ENCODE measurements around the gene BCLAF1.
"Not testable (repeated sequence)": the region's sequence is repeated elsewhere in the genome, so short reads cannot be mapped to it uniquely, and the experiment has no call there.

BCLAF1 gene

DNA sequence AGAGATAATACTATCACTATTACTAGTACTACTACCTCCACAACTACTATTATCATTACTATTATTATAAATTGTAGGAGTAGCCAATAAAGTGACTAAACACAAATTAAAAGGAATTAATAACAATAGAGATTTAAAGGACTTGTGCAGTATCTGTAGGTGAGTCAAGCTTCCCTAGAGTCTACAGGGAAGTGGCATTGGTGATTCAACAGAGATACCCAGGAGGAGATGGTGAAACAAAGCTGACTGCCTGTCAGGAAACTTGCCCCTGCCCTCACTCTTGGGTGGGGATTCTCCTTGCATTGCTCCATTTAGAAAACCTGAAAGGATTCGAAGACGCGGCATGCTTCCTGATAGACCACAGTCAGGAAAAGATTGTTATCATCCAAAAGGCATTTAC is 23.3 kb upstream of the BCLAF1 start:
- in situ Hi-C loops (cut with HindIII; ENCODE audit: low sequenced_read_pairs) = no loop called here

DNA sequence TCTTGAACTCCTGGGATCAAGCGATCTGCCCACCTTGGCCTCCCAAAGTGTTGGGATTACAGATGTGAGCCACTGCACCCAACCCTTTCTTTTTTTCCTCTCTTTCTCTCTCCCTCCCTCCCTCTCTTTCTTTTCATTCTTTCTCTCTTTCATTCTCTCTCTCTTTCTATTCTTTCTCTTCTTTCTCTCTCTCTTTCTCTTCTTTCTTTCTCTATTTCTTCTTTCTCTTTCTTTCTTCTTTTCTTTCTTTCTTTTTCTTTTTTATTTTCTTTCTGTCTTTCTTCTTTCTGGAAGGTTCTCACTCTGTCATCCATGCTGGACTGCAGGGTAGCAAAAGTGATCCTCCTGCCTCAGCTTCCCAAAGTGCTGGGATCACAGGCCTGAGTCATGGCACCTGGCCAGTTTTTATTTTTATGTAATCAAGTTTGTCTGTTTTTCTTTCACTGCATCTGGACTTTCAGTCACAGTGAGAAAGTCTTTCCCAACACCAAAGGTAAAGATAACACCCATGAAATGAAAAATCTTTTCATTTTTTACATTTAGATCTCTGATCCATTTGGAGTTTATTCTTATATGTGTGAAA is 20.2 kb upstream of the BCLAF1 start:
- in situ Hi-C loops (cut with HindIII; ENCODE audit: low sequenced_read_pairs) = no loop called here

DNA sequence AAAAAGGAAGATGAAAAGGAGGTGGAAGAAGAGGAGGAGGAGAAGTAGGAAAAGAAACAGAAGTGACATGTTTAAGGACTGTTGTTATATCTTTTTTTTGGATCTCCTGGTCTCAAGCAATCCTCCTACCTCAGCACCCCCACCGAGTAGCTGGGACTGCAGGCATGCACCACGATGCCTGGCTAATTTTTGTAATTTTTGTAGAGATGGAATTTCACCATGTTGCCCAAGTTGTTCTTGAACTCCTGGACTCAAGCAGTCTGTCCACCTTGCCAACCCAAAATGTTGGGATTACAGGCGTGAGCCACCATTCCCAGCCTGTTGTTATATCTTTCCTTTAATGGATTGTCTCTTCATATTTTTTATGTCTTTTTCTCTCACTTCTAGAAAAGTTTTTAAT is 19.5 kb upstream of the BCLAF1 start:
- in situ Hi-C loops (cut with HindIII; ENCODE audit: low sequenced_read_pairs) = no loop called here

DNA sequence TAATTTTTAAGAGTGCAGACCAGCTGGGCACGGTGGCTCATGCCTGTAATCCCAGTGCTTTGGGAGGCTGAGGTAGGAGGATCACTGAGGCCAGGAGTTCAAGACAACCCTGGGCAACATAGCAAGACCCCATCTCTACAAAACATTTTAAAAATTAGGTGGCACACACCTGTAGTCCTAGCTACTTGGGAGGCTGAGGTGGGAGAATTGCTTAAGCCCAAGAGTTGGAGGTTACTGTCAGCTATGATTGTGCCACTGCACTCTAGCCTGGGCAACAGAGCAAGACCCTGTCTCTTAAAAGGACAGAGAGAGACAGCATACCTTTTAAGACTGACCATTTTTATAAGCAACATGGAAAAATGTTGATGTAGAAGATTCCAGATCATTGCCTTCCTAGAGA is 18.8 kb upstream of the BCLAF1 start:
- in situ Hi-C loops (cut with HindIII; ENCODE audit: low sequenced_read_pairs) = not testable (repeated sequence)

DNA sequence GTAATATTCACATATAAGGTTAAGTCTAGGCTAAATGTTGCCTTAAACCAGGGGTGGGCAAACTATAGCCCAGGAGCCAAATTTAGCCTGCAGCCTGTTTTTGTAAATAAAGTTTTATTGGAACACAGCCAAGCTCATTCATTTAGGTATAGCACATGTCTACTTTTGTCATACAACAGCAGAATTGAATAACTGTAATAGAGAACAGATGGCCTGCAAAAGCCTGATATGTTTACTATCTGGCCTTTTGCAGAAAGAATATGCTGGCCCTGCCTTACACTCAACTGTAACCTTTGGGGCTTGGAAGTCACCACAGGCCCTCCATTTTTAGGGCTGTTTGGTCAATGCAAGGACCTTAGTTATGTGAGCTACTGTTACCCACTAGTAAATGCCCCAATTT is 17.7 kb upstream of the BCLAF1 start:
- in situ Hi-C loops (cut with HindIII; ENCODE audit: low sequenced_read_pairs) = no loop called here

DNA sequence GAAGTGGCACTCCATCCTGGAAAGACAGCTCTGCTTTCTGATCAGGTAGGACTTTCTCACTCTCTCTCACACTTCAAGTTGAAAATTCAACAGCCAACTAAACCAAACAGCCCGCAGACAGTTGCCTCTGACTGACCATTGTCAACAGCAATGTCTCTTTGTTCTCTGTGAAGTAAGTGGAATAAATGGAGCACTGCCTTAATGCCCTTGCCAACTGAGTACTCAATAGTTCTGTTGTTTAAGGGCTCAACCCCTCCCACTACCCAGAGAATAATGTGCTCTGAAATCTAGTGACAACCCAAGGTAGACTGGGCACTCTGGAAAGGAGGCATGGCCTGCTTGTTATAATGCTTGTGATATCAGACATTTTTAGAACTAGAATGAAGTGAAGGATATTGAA is 16.8 kb upstream of the BCLAF1 start:
- in situ Hi-C loops (cut with HindIII; ENCODE audit: low sequenced_read_pairs) = no loop called here

DNA sequence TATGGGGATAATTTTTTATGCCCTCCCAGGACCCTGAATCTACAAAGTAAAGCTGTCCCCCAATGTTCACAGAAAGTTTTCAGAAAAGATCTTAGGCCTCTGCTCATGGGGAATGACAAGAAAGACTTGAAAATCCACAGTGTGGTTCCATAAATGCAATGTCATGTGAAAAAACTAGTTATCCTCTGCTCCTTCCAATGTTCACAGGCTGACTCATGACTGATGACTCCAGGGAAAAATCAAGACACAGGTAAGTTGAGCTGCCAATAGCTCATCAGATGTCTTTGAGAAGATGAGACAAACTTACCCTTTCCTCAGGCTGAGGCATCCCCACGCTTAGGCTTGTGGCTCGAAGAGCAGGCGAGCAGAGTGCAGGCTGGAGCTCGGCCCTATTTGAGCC is 14.8 kb upstream of the BCLAF1 start:
- in situ Hi-C loops (cut with HindIII; ENCODE audit: low sequenced_read_pairs) = no loop called here

DNA sequence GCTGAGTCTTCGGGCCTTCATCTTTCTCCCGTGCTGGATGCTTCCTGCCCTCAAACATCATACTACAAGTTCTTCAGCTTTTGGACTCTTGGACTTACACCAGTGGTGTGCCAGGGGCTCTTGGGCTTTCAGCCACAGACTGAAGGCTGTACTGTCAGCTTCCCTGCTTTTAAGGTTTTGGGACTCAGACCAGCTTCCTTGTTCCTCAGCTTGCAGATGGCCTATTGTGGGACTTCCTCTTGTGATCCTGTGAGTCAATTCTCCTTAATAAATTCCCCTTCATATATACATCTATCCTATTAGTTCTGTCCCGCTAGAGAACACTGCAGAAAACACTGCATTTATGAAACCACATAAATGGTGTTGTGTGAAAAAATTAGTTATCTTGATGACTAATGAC is 13.9 kb upstream of the BCLAF1 start:
- in situ Hi-C loops (cut with HindIII; ENCODE audit: low sequenced_read_pairs) = no loop called here

DNA sequence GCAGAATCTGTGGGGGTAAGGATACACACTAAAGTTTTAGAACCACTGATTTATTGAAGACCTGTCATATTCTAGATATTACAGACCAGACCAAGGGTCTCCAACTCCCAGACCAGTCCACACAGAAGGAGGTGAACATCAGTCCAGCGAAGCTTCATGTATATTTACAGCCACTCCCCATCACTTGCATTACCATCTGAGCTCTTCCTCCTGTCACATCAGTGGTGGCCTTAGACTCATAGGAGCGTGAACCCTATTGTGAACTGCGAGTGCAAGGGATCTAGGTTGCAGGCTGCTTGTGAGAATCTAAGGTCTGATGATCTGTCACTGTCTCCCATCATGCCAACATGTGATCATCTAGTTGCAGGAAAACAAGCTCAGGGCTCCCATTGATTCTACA is 5.0 kb upstream of the BCLAF1 start:
- in situ Hi-C loops (cut with HindIII; ENCODE audit: low sequenced_read_pairs) = no loop called here

DNA sequence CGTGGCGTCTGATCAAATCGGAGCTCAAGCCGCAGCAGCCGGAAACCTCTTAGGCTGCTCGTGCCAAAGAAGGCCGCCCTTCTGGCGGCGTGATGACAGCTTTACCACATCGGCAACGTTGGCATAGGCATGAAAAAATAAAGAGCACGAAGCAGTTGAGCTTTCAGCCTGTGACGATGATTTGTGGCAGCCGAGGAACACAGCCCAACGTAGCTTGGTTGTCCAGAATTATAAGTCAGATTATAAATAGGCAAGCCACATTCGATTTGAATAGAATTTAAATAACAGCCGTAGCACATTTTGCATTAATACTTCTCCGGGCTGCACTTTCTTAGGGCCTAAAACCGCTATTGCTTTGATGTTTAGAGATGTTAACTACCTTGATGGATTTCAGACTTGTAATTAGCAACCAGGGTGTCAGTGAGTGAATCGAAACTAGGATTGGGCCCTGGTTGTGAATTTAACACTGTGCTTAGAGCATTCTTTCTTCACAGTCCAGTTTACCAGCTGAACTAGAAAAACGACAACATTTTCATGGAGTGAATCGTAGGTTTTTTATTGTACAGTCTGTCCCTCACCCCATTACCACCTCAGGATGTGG is 864 bp upstream of the BCLAF1 start:
- in situ Hi-C loops (cut with HindIII; ENCODE audit: low sequenced_read_pairs) = no loop called here

DNA sequence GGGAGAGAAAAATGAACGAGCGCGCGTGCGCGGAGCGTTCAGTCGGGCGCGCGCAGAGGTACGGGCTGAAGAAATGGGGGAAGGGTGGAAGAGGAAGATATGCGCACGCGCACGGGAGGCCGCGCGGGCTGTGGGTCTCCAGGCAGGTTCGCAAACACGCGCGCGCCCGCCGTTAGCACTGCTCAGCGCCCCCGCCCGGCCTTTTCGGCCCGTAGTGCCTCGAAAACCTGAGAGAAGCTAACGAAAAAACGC is 393 bp downstream of the BCLAF1 start:
- in situ Hi-C loops (cut with HindIII; ENCODE audit: low sequenced_read_pairs) = no loop called here

DNA sequence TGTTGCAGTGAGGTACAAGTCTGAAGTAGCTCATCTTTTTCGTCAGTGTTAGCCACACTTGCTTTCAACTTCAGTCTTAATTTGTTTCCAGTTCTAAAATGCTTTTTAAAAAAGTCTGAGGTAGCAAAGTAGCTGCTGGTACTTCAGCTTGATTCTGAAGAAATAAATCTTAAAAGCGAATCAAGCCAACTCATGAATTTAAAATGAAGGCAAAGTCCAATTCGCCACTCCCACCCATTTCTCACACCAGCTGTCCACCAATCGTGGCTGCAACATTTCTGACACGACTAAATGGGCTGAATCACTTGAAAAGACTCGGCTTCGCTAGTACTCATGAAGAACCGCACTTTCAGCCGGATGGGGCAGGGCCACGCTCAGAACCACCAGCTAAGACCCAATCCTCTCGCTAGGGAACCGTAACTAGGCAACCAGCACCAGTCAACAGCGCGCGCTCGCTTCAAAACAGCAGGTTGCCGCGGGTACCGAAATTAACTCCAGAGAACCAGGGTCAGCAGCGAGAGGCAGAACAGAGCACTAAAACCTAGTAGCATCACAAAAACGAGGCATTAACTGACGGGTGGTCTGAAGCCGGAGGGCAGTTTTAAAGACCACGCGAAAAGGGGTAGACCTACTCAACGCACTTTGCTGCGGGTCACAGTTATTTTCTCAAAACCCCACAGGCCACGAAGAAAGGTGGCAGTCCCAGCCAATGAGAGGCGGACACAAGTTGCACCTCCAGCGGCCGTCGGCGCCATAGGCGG is 900 bp downstream of the BCLAF1 start:
- in situ Hi-C loops (cut with HindIII; ENCODE audit: low sequenced_read_pairs) = no loop called here

DNA sequence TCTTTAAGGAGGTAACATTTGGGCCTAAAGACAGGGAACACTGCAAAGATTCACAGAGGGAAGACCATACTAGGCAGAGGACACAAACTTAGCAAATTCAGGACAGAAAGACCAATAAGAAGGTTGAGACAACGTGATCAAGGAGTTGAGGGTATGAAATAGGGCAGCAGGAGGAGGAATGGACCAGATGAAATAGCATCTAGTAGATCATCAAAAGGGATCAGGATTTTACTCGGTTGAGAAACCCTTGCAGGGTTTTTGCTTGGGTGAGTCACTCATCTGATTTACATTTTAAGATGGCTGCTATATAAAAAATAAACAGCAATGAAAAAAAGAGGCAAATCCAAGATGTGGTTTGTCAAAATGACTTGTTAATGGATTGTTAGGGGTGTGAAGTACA is 4.7 kb downstream of the BCLAF1 start:
- in situ Hi-C loops (cut with HindIII; ENCODE audit: low sequenced_read_pairs) = no loop called here

DNA sequence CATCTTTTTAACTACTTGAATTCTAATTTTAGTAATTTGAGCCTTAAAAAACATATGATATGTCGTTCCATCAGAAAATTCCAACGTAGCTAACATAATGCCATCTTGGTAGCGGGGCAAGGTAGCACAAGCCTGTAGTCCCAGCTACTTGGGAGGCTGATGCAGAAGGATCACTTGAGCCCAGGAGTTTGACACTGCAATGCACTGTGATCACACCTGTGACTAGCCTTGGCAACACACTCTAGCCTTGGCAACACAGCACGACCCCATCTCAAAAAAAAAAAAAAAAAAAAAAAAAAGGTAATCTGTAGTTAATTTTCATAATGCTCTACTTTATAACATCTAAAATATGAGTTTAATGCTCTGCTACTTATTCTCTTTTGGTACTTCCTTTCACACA is 6.7 kb downstream of the BCLAF1 start:
- in situ Hi-C loops (cut with HindIII; ENCODE audit: low sequenced_read_pairs) = no loop called here

DNA sequence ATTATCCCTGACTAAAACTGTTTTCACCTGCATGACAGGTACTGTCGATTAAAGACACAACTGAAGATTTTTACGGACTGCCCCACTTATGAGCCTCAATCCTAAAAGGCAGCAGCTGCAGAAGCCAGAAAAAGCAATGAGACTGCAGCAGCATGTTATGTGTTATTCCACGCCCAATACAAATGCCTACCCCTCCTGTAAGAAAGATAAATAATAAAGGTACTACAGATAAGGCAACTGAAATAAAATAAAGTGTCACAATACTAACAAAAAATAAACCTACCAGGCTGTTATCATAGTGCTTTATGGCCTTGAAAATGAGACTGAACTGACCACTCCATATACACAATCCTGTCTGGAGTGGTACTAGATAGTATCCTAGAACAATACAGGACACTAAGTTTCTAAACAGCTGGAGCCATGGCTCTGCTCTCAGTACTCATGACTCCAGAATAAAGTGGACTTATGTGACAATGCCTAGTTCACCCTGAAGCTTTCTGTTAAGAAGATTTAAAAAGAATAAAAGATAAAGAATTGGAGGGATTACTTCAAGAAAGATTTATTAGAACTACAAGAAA is 9.5 kb downstream of the BCLAF1 start:
- in situ Hi-C loops (cut with HindIII; ENCODE audit: low sequenced_read_pairs) = no loop called here

DNA sequence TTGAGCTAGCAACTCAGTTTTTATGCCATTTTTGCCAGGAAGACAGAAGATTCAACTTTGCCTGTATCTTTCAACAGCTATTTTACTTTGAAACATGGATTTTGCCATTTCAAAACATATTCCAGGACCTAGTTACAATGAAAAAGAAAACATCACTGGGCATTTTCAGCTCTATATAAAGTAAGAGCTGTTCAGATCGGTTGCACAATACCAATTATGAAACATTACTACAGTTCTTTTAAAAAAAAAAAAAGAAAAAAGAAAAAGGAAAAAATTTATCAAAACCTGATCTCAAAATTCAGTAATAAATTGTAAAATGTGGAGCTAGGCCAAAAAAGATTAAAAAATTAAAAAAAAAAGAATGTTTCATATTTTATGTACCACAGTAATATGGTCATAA is 15.6 kb downstream of the BCLAF1 start:
- in situ Hi-C loops (cut with HindIII; ENCODE audit: low sequenced_read_pairs) = no loop called here

DNA sequence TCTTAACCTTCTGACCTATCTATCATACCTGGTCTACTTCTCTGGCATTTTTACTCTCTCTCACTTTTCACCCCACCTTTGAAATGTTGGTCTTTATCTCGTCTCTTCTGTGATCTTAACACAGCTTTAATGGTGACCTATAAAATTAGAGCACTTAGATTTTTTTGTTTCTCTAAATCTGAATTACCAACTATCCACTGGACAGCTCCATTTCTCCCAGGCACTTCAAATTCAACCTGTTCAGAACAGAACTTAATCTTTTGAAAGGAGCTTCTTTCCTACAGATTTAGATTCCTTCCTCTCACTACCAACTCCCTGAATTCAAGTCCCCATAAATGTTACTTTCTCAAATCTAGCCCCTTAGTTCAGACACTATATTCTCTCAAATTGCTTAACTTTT is 24.5 kb downstream of the BCLAF1 start:
- in situ Hi-C loops (cut with HindIII; ENCODE audit: low sequenced_read_pairs) = no loop called here

DNA sequence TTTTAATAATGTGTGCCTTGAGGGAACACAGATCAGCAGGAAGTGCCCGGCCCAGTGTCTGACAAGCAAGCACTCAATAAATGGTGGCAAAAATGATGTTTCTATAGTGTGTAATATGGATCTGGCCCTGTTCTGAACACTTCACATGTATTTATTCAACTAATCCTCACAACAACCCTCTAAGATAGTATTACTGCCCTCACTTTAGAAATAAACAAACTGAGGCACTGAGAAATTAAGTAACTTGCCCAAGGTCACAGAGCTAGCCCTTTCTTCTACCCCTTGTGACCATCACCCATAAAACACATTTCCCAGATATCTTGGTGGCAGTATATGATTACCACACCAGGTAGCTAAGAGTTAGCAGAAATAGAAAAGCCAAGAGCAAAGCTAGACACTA is 26.7 kb downstream of the BCLAF1 start:
- in situ Hi-C loops (cut with HindIII; ENCODE audit: low sequenced_read_pairs) = no loop called here

DNA sequence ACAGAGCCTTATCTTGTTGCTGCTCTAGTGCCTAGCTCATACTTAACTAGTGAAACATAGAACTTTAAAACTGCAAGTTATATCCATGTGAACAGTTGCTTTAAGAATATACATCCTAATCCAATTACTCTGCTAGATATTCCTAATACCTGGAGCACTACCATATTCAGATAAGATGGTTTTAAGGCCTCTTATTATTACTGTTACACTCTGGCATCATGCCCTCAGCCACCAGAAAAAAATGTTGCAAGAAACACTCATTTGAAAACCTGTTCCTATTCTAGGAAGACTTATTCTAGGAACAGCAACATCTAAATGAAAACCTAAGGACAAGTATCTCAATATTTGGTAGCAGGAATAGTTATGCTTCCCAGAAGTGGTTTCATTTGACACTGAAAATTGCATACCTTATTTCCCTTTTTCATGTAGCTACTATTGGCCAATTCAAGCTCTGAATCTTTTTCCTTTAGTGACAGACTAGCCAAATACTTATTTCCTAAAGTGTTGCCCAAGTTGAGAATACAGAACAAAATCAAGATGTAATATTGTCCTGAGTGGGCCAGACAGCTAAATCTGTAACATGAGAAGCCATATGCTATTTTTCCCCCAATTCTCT is 34.7 kb downstream of the BCLAF1 start:
- in situ Hi-C loops (cut with HindIII; ENCODE audit: low sequenced_read_pairs) = no loop called here

DNA sequence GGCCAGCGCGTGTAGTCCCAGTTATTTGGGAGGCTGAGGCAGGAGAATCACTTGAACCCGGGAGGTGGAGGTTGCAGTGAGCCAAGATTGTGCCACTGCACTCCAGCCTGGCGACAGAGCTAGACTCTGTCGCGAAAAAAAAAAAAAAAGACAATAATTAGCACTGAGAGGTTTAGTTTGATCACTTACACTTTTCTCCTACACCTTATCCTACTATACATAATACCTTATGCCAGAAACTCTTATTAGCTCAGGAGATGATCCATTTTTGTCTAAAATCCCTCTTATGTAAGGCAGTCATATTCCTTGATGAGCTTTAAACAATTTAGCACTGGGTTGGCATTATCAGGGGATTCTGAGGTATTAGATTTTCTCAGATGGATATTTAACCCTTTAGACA is 35.9 kb downstream of the BCLAF1 start:
- in situ Hi-C loops (cut with HindIII; ENCODE audit: low sequenced_read_pairs) = no loop called here

DNA sequence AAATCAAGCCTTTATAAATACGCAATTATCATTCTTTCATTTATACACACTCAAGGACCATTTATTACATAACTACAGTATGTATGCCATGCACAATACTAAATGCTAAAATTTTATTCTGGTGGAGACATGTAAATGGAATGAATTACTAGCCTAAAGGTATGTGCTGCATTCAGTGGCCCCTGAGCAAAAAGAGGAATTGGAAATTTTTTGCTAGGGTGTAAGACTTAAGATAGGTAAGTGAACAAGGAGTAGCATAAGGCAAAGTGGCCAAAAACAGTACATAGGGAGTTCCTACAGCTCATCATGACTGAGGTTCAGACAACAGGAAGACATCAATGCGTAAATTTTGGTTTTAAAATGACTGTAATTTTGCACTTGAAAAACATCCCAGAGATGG is 37.2 kb downstream of the BCLAF1 start:
- in situ Hi-C loops (cut with HindIII; ENCODE audit: low sequenced_read_pairs) = no loop called here

DNA sequence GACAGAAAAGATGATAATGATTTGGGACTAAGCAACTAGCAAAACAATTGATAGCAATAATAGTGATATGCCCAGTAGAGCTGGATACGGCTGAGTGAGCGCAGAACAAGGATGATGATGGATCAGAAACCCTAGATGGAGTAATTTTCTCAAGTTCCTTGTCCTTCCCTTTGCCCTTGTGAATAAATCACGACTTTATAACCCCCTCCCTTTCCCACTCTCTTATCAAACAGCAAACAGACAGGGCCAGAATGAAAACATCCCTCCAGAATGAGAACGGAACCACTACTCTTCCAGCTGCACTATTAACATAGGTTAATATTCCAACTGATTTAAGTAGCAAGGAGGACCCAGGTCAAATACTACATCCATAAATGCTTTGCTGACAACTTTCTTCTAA is 38.3 kb downstream of the BCLAF1 start:
- in situ Hi-C loops (cut with HindIII; ENCODE audit: low sequenced_read_pairs) = no loop called here

All from DLD1 (cell line).